K562 (cell line): Measurements from ENCODE around the gene RPL11. TPM values are rescaled to one million over a fixed set of nuclear protein-coding genes. Genes with fewer than 3 reads are reported as not detected.
A peak's percentile ranks its signal among the peaks of the same experiment; 100 is the strongest.
"Not testable (repeated sequence)": the region's sequence is repeated elsewhere in the genome, so short reads cannot be mapped to it uniquely, and the experiment has no call there.

Source experiments
- ATAC-seq: fragments of 200-7000 bp; cut with Tn5 transposase; 3 replicates; pipeline ENCODE4 v1.9.1; 2020; ENCODE audit warnings: moderate library complexity
- BruUV-seq: library from RNA; stranded (reverse); fragments of 400-500 nt; replicated peaks from 2 replicates; lab custom pipeline; 2021; lab: Mats Ljungman, UMichigan
- CTCF ChIA-PET: fragments of 300-600 bp; formaldehyde crosslinking; extraction: SDS; loops from one replicate; lab custom pipeline; 2021; ENCODE audit warnings: low intra/inter-chr PET ratio; lab: Yijun Ruan, JAX
- POLR2A ChIA-PET: fragments of 300-600, 350-650 bp; sonication (Branson Sonifier 250); formaldehyde crosslinking; extraction: SDS; loops from one replicate; lab custom pipeline; 2021; ENCODE audit warnings: antibody characterized with exemption, inconsistent platforms; lab: Yijun Ruan, JAX
- DNase-seq, 4 experiments: peaks; one replicate each; pipeline versions ENCODE4 v3.0.0 to v3.0.0-alpha.2; 2011 to 2018; ENCODE audit warnings: low spot score in 3 of 4, mixed read lengths in 3 of 4; ENCODE audit errors: extremely low read depth in 1 of 4
- FAIRE-seq: peaks from 2 replicates; lab custom pipeline; 2011; peaks lifted over from hg19 to GRCh38; lab: Jason Lieb, UNC
- H2AFZ ChIP-seq: 2 replicates; pipeline ENCODE4 v1.6.0; 2011; ENCODE audit warnings: low read depth, low read length, control low read depth, inconsistent platforms
- H3K27ac ChIP-seq: fragments of 200-600 bp; 3 replicates; pipeline ENCODE4 v1.8.0; 2011; ENCODE audit warnings: low read depth, mild to moderate bottlenecking, control low read depth, inconsistent platforms, low read length, moderate library complexity, mixed read lengths; ENCODE audit errors: extremely low read depth
- H3K27me3 ChIP-seq, 2 experiments: fragments of 300-600 bp in 1 of 2; 2 replicates in 1 of 2; 3 replicates in 1 of 2; pipeline versions ENCODE4 v1.6.0 to v1.8.0; 2011; ENCODE audit warnings: inconsistent platforms in 2 of 2, low read length in 2 of 2, mild to moderate bottlenecking in 1 of 2, mixed read lengths in 1 of 2, moderate library complexity in 1 of 2; ENCODE audit not compliant: control insufficient read depth in 2 of 2, insufficient read depth in 2 of 2
- H3K36me3 ChIP-seq: fragments of 300-600 bp; 3 replicates; pipeline ENCODE4 v1.8.0; 2011; ENCODE audit warnings: mild to moderate bottlenecking, low read length, inconsistent platforms; ENCODE audit not compliant: control insufficient read depth, insufficient read depth
- H3K4me1 ChIP-seq, 2 experiments: fragments of 200-600 bp in 1 of 2; replicated peaks in 1 of 2; 2 replicates in 1 of 2; 3 replicates in 1 of 2; pipeline versions ENCODE4 v1.5.1 to v1.8.0; 2011; ENCODE audit warnings: inconsistent platforms in 2 of 2, low read length in 2 of 2, mild to moderate bottlenecking in 1 of 2, mixed read lengths in 1 of 2, moderate library complexity in 1 of 2; ENCODE audit not compliant: control insufficient read depth in 2 of 2, insufficient read depth in 2 of 2
- H3K4me2 ChIP-seq: 2 replicates; pipeline ENCODE4 v1.6.1; 2011; ENCODE audit warnings: low read length, control low read depth, inconsistent platforms, mixed read lengths; ENCODE audit not compliant: insufficient read depth
- H3K4me3 ChIP-seq: fragments of 200-600 bp; sonication (generic), shearing (Covaris generic); 2 replicates; pipeline ENCODE4 v1.5.1; 2016; ENCODE audit warnings: control low read depth, inconsistent platforms
- H3K79me2 ChIP-seq: fragments of 200-600 bp; 3 replicates; pipeline ENCODE4 v1.8.0; 2011; ENCODE audit warnings: low read length, inconsistent platforms; ENCODE audit not compliant: control insufficient read depth, insufficient read depth
- H3K9ac ChIP-seq, 2 experiments: 2 replicates each; pipeline versions ENCODE4 v1.6.0 to v1.6.1; 2011; ENCODE audit warnings: low read depth in 2 of 2, low read length in 2 of 2, control low read depth in 1 of 2, inconsistent platforms in 1 of 2, mild to moderate bottlenecking in 1 of 2, mixed read lengths in 1 of 2; ENCODE audit not compliant: insufficient read depth in 1 of 2
- H3K9me1 ChIP-seq: one replicate; pipeline ENCODE4 v1.6.0; 2011; ENCODE audit warnings: inconsistent platforms, mild to moderate bottlenecking, low read length, moderate library complexity; ENCODE audit not compliant: control insufficient read depth, insufficient read depth
- H3K9me3 ChIP-seq: replicated peaks from 2 replicates; pipeline ENCODE4 v1.5.1; 2011; ENCODE audit warnings: low read depth, low read length, inconsistent platforms; ENCODE audit not compliant: control insufficient read depth, insufficient read depth
- H4K20me1 ChIP-seq: replicated peaks from 2 replicates; pipeline ENCODE4 v1.6.1; 2011; ENCODE audit warnings: low read length, inconsistent platforms, mixed read lengths; ENCODE audit not compliant: control insufficient read depth, insufficient read depth
- MXI1 ChIP-seq: IDR thresholded peaks from 2 replicates; pipeline ENCODE4 v1.6.1; 2011; ENCODE audit warnings: low read depth, mild to moderate bottlenecking, improper control_type of control experiment, low read length
- RBM25 ChIP-seq: fragments of 200-400 bp; formaldehyde crosslinking; IDR thresholded peaks from 2 replicates; pipeline ENCODE4 v1.6.1; 2018; ENCODE audit warnings: low read length, low read depth, moderate library complexity; ENCODE audit not compliant: severe bottlenecking
- WGBS: fragments of 100-300 bp; shearing (Covaris generic); methylation state at CpG from one replicate; pipeline ENCODE4 v1.1.6; 2016; ENCODE audit warnings: low coverage, mixed read lengths; ENCODE audit not compliant: insufficient coverage; ENCODE audit errors: missing lambda C conversion rate; 5-methylcytosine and 5-hydroxymethylcytosine counted together
- in situ Hi-C: fragments of 300-500 bp; cut with MboI; formaldehyde crosslinking; loops from 4 replicates; pipeline ENCODE4 v1.15.0; 2018; ENCODE audit warnings: inconsistent platforms, mixed read lengths
- intact Hi-C: fragments of 100-400 bp; cut with micrococcal nuclease; formaldehyde crosslinking; loops from 2 replicates; pipeline ENCODE4 v1.14.2; 2022
- polyA plus RNA-seq, 8 experiments: library from polyadenylated mRNA; depleted of rRNA in 4 of 8; stranded (reverse) in 5 of 8; unstranded in 3 of 8; fragments of >200 nt; fragmentation: Nextera tagmentation in 2 of 8; fragmentation: Illumina TruSeq in 1 of 8; extraction: Ambion mirVana in 2 of 8; extraction: Trizol in 1 of 8; gene quantifications; 2 replicates each; pipeline versions ENCODE4 v1.2.1 to v1.2.3, GENCODE V29; 2011 to 2014; ENCODE audit warnings: inconsistent platforms in 1 of 8, missing spikeins in 1 of 8
- total RNA-seq, 7 experiments: library from RNA; depleted of rRNA in 6 of 7; stranded (reverse); fragments of >200 nt in 6 of 7; fragmentation: Illumina TruSeq in 2 of 7; extraction: Trizol in 2 of 7; gene quantifications; 2 replicates each; pipeline versions ENCODE4 v1.2.1 to v1.2.3, GENCODE V29; 2011 to 2021; ENCODE audit warnings: low replicate concordance in 1 of 7

The RPL11 gene
- total and polyA plus RNA-seq, 9 of the 15 experiments (the other 6 are each of a cell fraction or from before 2014, with no cell fraction given): 1,781 to 4,526 (median 3,111) TPM

DNA sequence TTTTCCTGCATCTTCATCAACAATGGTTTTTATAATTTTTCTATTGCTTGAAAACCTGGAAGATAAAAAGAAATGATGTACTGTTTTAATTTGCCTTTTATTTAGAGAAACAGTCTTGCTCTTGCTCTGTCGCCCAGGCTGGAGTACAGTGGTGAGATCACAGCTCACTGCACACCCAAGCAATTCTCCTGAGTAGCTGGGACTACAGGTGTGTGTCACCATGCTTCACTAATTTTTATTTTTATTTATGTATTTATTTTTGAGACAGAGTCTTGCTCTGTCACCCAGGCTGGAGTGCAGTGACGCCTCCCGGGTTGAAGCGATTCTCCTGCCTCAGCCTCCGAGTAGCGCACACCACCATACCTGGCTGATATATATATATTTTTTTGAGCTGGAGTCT is 43.0 kb upstream of the RPL11 start:
- H3K4me1 ChIP-seq: peaks cover 0 to 5% of the 10 kb centered on the region in 2 experiments; a peak in 1 of 5 replicates
- H3K4me2 ChIP-seq: no peak overlapping the region
- ChIA-PET CTCF (no interaction called here), POLR2A (interaction anchor here (1.1 kb wide), 1 partner anchor 109 kb away, joined by 3 read pairs; no protein-coding TSS in a partner anchor)
- no peaks in the 10 kb centered on the region for H4K20me1 ChIP-seq
- H3K9me1 ChIP-seq: no peaks in the 10 kb centered on the region
- intact Hi-C loops (no loop called here), in situ Hi-C loops (no loop called here)
- no peaks in the 10 kb centered on the region for H3K79me2 ChIP-seq
- DNase-seq: no peak
- H3K27me3 ChIP-seq: peaks cover 25 to 58% of the 10 kb centered on the region in 2 experiments
- H3K36me3 ChIP-seq: no peaks in the 10 kb centered on the region
- BruUV-seq: no TSS peak
- TF ChIP-seq MXI1: no peak
- TF ChIP-seq RBM25: peak; percentile 35
- FAIRE-seq: no peak
- H3K4me3 ChIP-seq: no peak overlapping the region
- no peak overlapping the region for H3K9ac ChIP-seq
- WGBS: 15% methylated on average over 6 of the region's 6 CpGs
- ATAC-seq: no peak
- H2AFZ ChIP-seq: no peak overlapping the region
- H3K9me3 ChIP-seq: no peaks in the 10 kb centered on the region
- H3K27ac ChIP-seq: no peak overlapping the region

DNA sequence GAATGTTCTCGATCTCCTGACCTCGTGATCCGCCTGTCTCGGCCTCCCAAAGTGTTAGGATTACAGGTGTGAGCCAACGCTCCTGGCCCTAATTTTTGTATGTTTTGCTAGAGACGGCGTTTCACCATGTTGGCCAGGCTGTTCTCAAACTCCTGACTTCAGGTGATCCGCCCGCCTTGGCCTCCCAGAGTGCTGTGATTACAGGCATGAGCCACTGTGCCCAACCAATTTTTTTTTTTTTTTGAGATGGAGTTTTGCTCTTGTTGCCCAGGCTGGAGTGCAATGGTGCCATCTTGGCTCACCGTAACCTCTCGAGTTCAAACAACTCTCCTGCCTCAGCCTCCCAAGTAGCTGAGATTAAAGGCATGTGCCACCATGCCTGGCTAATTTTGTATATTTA is 42.4 kb upstream of the RPL11 start:
- H3K4me2 ChIP-seq, in situ Hi-C loops, H3K9me1 ChIP-seq, DNase-seq, H3K36me3 ChIP-seq, H3K9me3 ChIP-seq, ATAC-seq, FAIRE-seq, H3K4me3 ChIP-seq, intact Hi-C loops, CTCF ChIA-PET, H3K27ac ChIP-seq, H3K9ac ChIP-seq, H3K4me1 ChIP-seq, H4K20me1 ChIP-seq, H3K79me2 ChIP-seq, BruUV-seq, H2AFZ ChIP-seq: not testable (repeated sequence)
- H3K27me3 ChIP-seq: peaks cover 28 to 64% of the 10 kb centered on the region in 2 experiments
- POLR2A ChIA-PET: interaction anchor here (1.0 to 1.1 kb wide), 2 partner anchors 109 to 292 kb away, joined by 3 to 5 read pairs; no protein-coding TSS in a partner anchor
- WGBS: 11% methylated on average over 11 of the region's 11 CpGs
